OCI-LY7 (cell line): Measurements from ENCODE around the gene EXOC4. TPM values are rescaled to one million over a fixed set of nuclear protein-coding genes. Genes with fewer than 3 reads are reported as not detected.

Experiments used
- BruUV-seq: library from RNA; stranded (reverse); fragments of 400-500 nt; replicated peaks from 2 replicates; lab custom pipeline; 2021; lab: Mats Ljungman, UMichigan
- CTCF ChIA-PET: fragments of 300-600 bp; sonication (Branson Sonifier 250); formaldehyde crosslinking; loops from one replicate; lab custom pipeline; 2022; ENCODE audit warnings: antibody characterized with exemption; ENCODE audit not compliant: unreplicated experiment; lab: Charles Lee
- POLR2A ChIA-PET: fragments of 300-600 bp; sonication (Branson Sonifier 250); formaldehyde crosslinking; loops from one replicate; lab custom pipeline; 2022; ENCODE audit warnings: antibody characterized with exemption; lab: Charles Lee
- DNase-seq: peaks from one replicate; pipeline ENCODE4 v3.0.0-alpha.2; 2015; ENCODE audit warnings: low spot score
- H2AFZ ChIP-seq: fragments of 200-600 bp; sonication (generic), shearing (Covaris generic); 2 replicates; pipeline ENCODE4 v1.6.1; 2014; ENCODE audit warnings: mild to moderate bottlenecking, antibody characterized with exemption, low read length, moderate library complexity
- H3K27ac ChIP-seq: fragments of 200-600 bp; sonication (generic); 2 replicates; pipeline ENCODE4 v1.5.1; 2014; ENCODE audit warnings: mixed run types, low read depth, mild to moderate bottlenecking, moderate library complexity, low read length, inconsistent platforms; ENCODE audit not compliant: poor library complexity, severe bottlenecking
- H3K36me3 ChIP-seq: fragments of 200-600 bp; sonication (generic); 2 replicates; pipeline ENCODE4 v1.6.1; 2014; ENCODE audit warnings: mild to moderate bottlenecking, antibody characterized with exemption, low read length, moderate library complexity, mixed read lengths; ENCODE audit not compliant: insufficient read depth
- H3K4me1 ChIP-seq: fragments of 200-600 bp; sonication (generic); 2 replicates; pipeline ENCODE4 v1.5.1; 2014; ENCODE audit warnings: mild to moderate bottlenecking, low read length; ENCODE audit not compliant: insufficient read depth, poor library complexity, severe bottlenecking
- H3K4me2 ChIP-seq: fragments of 200-600 bp; sonication (generic); 2 replicates; pipeline ENCODE4 v1.6.1; 2014; ENCODE audit warnings: mild to moderate bottlenecking, low read length
- H3K4me3 ChIP-seq: fragments of 200-600 bp; sonication (generic); 2 replicates; pipeline ENCODE4 v1.5.1; 2014; ENCODE audit warnings: mild to moderate bottlenecking, low read depth, low read length; ENCODE audit not compliant: poor library complexity, severe bottlenecking
- H3K79me2 ChIP-seq: fragments of 200-600 bp; sonication (generic); 2 replicates; pipeline ENCODE4 v1.6.1; 2016; ENCODE audit warnings: low read depth, mild to moderate bottlenecking, low read length, moderate library complexity, mixed read lengths; ENCODE audit not compliant: insufficient read depth
- H3K9me2 ChIP-seq: fragments of 200-600 bp; sonication (generic); 2 replicates; pipeline ENCODE4 v1.6.1; 2016; ENCODE audit warnings: mild to moderate bottlenecking, low read length, mixed read lengths; ENCODE audit not compliant: insufficient read depth
- H3K9me3 ChIP-seq: fragments of 200-600 bp; sonication (generic); 2 replicates; pipeline ENCODE4 v1.6.1; 2014; ENCODE audit warnings: mild to moderate bottlenecking, mixed run types, low read length, mixed read lengths
- H4K20me1 ChIP-seq: fragments of 200-600 bp; sonication (generic); 2 replicates; pipeline ENCODE4 v1.6.1; 2014; ENCODE audit warnings: mild to moderate bottlenecking, antibody characterized with exemption, low read length, moderate library complexity, mixed read lengths; ENCODE audit not compliant: insufficient read depth
- EZH2phosphoT487 ChIP-seq: fragments of 200-600 bp; sonication (generic); IDR thresholded peaks from 2 replicates; pipeline ENCODE4 v1.6.1; 2018; ENCODE audit warnings: low read depth, borderline replicate concordance, mild to moderate bottlenecking, mixed run types, antibody characterized with exemption, low read length, moderate library complexity, mixed read lengths
- intact Hi-C: fragments of 100-400 bp; cut with micrococcal nuclease; formaldehyde crosslinking; loops from one replicate; pipeline ENCODE4 v1.10.0; 2022; ENCODE audit not compliant: unreplicated experiment
- total RNA-seq, 2 experiments: library from RNA; depleted of rRNA in 1 of 2; stranded (reverse); fragments of >200 nt in 1 of 2; shearing (Covaris generic) in 1 of 2; gene quantifications; 2 replicates each; pipeline ENCODE4 v1.2.3, GENCODE V29; 2014 to 2022
- TF ChIP-seq, protein P1 (sequence below): fragments of 200-600 bp; sonication (generic); conservative IDR thresholded peaks from 2 replicates; pipeline ENCODE4 v1.5.1; 2014; ENCODE audit warnings: mild to moderate bottlenecking, antibody characterized with exemption, low read length, moderate library complexity, mixed read lengths

The EXOC4 gene
- total RNA-seq, 2 experiments from 2014 or later = 75.1 to 93.2 TPM

DNA sequence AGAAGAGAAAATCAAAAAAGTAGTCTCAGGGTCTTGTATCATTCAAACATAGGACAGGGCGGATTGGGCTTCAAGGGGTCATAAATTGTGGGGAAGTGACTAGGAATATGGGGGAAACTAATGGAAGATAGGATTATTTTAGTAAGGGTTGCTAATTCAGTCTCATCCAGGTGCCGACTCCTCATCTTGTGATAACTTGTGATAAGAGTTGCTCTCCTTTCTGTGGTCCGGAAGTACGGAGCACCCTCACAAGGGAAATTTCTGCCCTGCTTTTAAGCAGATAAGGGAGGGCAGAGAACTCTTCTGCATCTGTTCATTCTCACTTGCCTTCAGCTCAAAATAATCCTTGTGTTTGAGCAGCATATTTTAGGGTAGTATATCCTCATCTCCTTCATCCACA, 437.9 kb downstream of the EXOC4 start:
- BruUV-seq = no TSS peak
- ChIA-PET CTCF (no interaction called here), POLR2A (interaction anchor here (0.7 kb wide), 1 partner anchor 107 kb away, joined by 3 read pairs; no protein-coding TSS in a partner anchor)
- Histone ChIP-seq H3K27ac (no peak overlapping the region), H2AFZ (no peak overlapping the region), H3K4me3 (no peak overlapping the region), H3K4me2 (no peak overlapping the region), H3K4me1 (no peaks in the 10 kb centered on the region), H3K9me3 (no peaks in the 10 kb centered on the region), H4K20me1 (no peaks in the 10 kb centered on the region), H3K36me3 (no peaks in the 10 kb centered on the region), H3K9me2 (no peaks in the 10 kb centered on the region), H3K79me2 (no peaks in the 10 kb centered on the region)
- intact Hi-C loops = no loop called here
- TF ChIP-seq, protein P1, sequence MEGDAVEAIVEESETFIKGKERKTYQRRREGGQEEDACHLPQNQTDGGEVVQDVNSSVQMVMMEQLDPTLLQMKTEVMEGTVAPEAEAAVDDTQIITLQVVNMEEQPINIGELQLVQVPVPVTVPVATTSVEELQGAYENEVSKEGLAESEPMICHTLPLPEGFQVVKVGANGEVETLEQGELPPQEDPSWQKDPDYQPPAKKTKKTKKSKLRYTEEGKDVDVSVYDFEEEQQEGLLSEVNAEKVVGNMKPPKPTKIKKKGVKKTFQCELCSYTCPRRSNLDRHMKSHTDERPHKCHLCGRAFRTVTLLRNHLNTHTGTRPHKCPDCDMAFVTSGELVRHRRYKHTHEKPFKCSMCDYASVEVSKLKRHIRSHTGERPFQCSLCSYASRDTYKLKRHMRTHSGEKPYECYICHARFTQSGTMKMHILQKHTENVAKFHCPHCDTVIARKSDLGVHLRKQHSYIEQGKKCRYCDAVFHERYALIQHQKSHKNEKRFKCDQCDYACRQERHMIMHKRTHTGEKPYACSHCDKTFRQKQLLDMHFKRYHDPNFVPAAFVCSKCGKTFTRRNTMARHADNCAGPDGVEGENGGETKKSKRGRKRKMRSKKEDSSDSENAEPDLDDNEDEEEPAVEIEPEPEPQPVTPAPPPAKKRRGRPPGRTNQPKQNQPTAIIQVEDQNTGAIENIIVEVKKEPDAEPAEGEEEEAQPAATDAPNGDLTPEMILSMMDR = no peak
- TF ChIP-seq EZH2phosphoT487 = no peak
- no peak for DNase-seq

DNA sequence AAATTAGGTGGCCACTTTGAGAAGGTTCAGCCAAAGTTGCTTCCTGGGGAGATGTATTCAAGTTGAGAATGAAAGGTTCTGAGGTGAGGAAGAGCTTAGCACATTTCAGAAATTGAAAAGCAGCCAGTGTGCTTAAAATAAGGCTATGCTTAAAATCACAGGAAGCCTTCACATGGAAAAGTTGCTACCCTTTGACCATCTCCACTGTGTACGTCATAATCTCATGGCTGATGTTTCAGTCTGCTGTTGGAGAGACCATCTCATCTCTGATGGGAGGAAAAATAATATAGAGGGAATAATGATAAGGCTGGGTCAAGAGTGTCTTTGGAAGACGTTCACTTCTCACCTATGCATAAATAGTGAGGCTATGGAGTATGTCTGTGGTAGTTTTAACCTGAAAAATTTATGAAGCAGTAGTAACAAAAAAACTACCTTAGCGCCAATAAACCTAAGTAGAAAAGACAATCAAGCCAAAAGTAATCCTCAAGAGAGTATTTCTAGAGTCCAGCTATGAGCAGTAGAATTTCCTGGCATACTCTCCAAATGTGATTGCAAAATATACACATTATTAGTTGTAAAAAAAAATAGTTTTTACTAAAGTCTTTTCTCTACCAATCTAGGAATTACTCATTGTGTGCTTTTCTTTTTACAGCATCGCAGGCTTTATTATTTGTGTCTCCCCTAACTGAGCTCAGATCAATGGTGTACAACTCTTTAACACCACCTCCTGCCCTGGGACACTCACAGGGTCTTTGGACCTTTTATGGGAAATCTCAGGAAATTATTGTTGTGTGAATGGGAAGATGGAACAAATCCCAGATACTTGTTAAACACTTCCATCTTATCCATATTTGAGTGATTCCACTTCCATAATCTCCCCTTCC, 439.1 kb downstream of the EXOC4 start:
- intact Hi-C loops = no loop called here
- no peaks in the 10 kb centered on the region for H3K79me2 ChIP-seq
- CTCF ChIA-PET = no interaction called here
- no peaks in the 10 kb centered on the region for H3K9me3 ChIP-seq
- DNase-seq = no peak
- no peak overlapping the region for H2AFZ ChIP-seq
- H3K4me2 ChIP-seq = no peak overlapping the region
- no peaks in the 10 kb centered on the region for H3K9me2 ChIP-seq
- no peak overlapping the region for H3K4me3 ChIP-seq
- 0 out of 2 replicates have a peak, but pooled peaks cover 3% of the 10 kb centered on the region for H4K20me1 ChIP-seq
- TF ChIP-seq, protein P1 = no peak
- no peak for TF ChIP-seq EZH2phosphoT487
- H3K36me3 ChIP-seq = no peaks in the 10 kb centered on the region
- no peaks in the 10 kb centered on the region for H3K4me1 ChIP-seq
- H3K27ac ChIP-seq = no peak overlapping the region
- BruUV-seq = no TSS peak
- POLR2A ChIA-PET = interaction anchor here (0.6 kb wide), 2 partner anchors 510 to 1100 kb away, joined by 3 read pairs; no protein-coding TSS in a partner anchor

DNA sequence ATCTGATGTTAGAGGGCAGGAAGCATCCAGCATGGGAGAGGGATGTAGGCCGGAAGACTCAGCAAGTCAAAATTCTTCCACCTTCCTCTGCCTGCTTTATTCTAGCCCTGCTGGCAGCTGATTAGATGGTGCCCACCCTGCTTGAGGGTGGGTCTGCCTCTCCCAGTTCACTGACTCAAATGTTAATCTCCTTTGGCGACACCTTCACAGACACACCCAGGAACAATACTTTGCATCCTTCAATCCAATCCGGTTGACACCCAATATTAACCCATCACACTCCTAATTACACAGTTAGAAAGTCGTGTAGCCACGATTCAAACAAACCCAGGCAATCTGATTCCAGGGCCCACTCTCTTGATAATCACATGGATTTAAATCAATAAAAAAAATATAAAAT, 440.4 kb downstream of the EXOC4 start:
- Histone ChIP-seq H3K4me1 (no peaks in the 10 kb centered on the region), H3K4me3 (no peak overlapping the region), H3K9me2 (no peaks in the 10 kb centered on the region), H3K9me3 (no peaks in the 10 kb centered on the region), H2AFZ (no peak overlapping the region), H3K27ac (no peak overlapping the region), H4K20me1 (0 out of 2 replicates have a peak, but pooled peaks cover 3% of the 10 kb centered on the region), H3K36me3 (no peaks in the 10 kb centered on the region), H3K79me2 (no peaks in the 10 kb centered on the region), H3K4me2 (no peak overlapping the region)
- no peak for DNase-seq
- ChIA-PET CTCF (no interaction called here), POLR2A (no interaction called here)
- no peak for TF ChIP-seq EZH2phosphoT487
- TF ChIP-seq, protein P1 = no peak
- intact Hi-C loops = no loop called here
- no TSS peak for BruUV-seq
